ENCODE measurements around the gene SSRP1. TPM values are rescaled to one million over a fixed set of nuclear protein-coding genes. Genes with fewer than 3 reads are reported as not detected.

Gene SSRP1
- total and polyA plus RNA-seq, 2 experiments from 2014 or later: 205 to 216 TPM

GRCh38 chr11:57302489-57302888 is 33.2 kb downstream of the SSRP1 start:
- Histone ChIP-seq H3K27ac (ENCODE audit: low read depth) (no peak overlapping the region), H3K27me3 (ENCODE audit: insufficient read depth) (no peaks in the 10 kb centered on the region), H3K9me2 (ENCODE audit: insufficient read depth) (no peaks in the 10 kb centered on the region), H2AFZ (no peak overlapping the region), H3K4me3 (no peak overlapping the region), H3K4me1 (ENCODE audit: insufficient read depth) (no peaks in the 10 kb centered on the region), H3F3A (replicated peaks; ENCODE audit: low read depth) (0 out of 2 replicates have a peak, but pooled peaks cover 2% of the 10 kb centered on the region), H3K4me2 (no peak overlapping the region), H3K79me2 (replicated peaks; ENCODE audit: insufficient read depth) (peaks cover 24% of the 10 kb centered on the region), H3K36me3 (ENCODE audit: insufficient read depth) (peaks cover 36% of the 10 kb centered on the region), H4K20me1 (replicated peaks; ENCODE audit: insufficient read depth) (peaks cover 16% of the 10 kb centered on the region)
- Mint-ChIP-seq H3K27ac (no peak overlapping the region), H3K4me1 (peaks cover 21% of the 10 kb centered on the region), H3K36me3 (ENCODE audit: low read depth) (peaks cover 84% of the 10 kb centered on the region), H3K4me3 (no peak overlapping the region), H3K9me3 (peaks cover 11% of the 10 kb centered on the region), H3K27me3 (ENCODE audit: insufficient read depth, low read depth, poor library complexity) (peaks cover 10% of the 10 kb centered on the region)
- DNase-seq (ENCODE audit: low spot score): no peak
- no peak for ATAC-seq
- TF ChIP-seq POLR2AphosphoS5 (IDR thresholded peaks at IDR 0.05; ENCODE audit: low read depth): no peak
- TF ChIP-seq ZNF462 (CRISPR knock-in tag; IDR thresholded peaks at IDR 0.05): no peak
- TF ChIP-seq ZNF331 (CRISPR knock-in tag; IDR thresholded peaks at IDR 0.05; ENCODE audit: low read depth): no peak
- no peak for TF ChIP-seq CTCF (conservative IDR thresholded peaks at IDR 0.05; ENCODE audit: low read depth in 2 of 2)
- TF ChIP-seq ZNF114 (CRISPR knock-in tag; IDR thresholded peaks at IDR 0.05): no peak
